Measurements from ENCODE around the gene PACS2.

Gene PACS2

DNA sequence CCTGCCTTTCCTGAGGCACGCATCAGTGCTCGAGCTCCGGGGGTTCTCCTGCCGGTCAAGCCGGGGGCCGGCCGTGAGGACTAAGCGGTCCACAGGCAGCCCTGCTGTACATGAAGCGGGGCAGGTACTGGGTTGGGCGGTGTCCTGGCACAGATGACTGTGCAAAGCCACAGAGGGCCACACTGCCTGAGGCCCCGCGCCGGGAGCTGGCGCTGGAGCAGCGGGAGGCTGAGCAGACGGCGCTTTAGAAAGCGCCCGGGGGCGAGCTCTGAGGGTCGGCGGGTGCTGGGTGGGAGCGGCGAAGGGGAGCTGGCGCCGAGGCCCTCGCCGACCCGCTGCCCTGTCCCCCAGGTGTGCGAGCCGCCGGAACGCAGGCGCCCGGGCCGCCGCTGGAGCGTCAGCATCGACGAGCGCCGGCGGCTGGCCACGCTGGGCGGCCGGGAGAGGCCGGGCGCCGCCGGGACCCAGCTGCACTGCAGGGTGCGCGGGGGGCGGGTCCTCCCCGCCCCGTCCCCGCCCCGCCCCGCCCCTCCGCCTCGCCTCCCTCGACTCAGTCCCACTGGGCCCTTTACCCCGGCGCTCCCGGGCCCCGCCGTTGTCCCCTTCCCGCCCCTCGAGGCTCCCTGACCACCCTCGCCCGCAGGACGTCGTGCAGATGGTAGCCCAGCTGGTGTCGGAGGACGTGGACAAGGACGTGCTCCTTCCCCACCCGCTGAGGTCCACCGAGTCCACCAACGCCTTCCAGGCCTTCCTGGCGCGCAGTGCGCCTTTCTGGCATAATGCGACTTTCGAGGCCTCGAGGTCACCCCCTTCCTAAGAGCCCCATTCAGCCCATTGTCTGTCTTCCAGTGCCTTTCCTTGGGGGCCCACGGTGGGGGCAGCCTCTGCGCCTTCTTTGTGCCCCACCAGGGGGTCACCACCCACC is 96.7 kb downstream of the PACS2 start:
- DNase-seq (ENCODE audit: low read depth), result no peak

DNA sequence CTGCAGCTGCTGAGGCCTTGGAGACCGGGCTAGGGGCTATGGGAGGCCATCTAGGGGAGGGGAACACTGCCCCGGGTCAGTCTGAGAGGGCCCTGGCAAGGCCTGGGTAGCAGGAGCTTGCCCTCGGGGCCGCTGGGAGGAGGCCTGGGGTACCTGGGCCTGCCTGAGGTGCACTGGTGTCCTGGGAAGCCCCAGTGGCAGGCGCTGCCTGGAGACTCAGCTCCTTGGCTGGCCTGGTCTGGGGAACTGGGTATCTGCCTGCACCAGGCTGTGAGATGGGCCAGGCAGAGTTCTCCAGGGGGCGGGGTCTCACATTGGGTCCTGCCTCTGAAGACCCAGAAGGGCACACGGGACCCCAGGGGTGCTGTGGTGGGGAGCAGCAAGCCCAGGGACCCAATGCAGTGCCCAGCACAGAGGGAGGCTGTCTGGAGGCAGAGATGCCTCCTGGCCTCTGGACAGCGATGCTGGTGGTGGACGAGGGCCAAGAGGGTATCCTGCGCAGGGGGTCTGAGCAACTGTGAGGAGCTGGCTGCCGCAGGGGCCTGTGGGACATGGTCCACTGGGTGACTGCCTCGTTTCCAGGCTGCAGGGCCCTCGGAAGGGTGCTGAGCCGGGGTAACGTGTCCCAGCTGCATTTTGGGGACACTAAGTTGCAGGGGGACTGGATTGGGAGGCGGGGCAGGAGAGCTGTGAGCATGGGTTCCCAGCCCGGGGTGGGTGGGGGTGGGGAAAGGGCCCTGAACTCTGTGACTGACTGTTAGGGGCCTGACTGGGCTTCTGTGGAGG is 97.6 kb downstream of the PACS2 start:
- DNase-seq (ENCODE audit: low read depth), result no peak

DNA sequence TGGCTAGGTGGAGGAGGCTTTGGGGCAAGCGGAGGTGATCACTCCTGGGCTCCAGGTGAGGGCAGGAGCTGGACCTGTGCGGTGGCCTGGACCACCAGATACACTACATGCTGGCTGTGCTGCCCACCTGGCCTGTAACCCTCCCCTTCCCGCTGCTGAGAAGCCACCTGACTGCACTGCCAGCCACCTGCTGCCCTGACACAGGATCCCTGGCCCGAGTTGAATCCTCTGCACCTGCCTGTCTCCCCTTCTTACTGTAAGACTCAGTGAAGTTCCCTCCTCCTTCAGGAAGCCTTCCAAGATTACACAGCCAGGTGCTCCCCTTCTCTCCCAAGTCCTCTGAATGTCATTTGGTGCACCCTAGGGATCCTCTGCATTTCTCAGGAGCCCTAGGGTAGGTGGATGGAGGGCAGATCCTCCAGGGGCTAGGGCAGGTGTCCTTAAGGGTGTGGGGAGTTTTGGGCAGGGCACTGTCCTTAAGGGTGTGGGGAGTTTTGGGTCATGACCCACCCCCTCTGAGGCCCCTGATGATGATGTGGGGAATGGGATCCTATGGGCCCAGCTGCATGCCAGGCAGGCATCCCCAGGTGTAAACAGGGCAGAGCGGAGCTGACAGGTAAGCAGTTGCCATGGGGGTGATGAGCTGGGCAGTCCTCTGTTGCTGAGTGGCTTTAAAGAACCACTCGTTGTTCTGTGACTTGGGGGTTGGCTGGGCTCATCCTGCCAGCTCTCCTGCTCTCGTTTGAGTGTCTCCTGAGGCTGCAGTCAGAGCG is 98.4 kb downstream of the PACS2 start:
- DNase-seq (ENCODE audit: low read depth), result no peak

DNA sequence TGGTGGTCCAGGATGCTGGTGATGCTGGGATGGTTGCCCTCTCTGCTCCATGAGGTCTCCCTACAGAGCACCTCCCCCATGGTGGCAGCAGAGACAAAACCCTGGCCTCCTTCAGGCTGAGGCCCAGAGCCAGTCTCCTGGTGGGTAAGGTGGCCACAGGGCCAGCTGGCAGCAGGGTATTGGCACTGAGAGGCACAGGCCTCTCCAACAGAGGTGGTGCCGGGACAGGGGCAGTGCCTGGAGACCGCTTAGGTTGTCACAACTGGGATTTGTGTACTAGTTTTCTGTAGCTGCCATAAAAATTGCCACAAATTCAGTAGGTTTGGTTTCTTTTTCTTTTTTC is 99.0 kb downstream of the PACS2 start:
- DNase-seq (ENCODE audit: low read depth), result no peak

DNA sequence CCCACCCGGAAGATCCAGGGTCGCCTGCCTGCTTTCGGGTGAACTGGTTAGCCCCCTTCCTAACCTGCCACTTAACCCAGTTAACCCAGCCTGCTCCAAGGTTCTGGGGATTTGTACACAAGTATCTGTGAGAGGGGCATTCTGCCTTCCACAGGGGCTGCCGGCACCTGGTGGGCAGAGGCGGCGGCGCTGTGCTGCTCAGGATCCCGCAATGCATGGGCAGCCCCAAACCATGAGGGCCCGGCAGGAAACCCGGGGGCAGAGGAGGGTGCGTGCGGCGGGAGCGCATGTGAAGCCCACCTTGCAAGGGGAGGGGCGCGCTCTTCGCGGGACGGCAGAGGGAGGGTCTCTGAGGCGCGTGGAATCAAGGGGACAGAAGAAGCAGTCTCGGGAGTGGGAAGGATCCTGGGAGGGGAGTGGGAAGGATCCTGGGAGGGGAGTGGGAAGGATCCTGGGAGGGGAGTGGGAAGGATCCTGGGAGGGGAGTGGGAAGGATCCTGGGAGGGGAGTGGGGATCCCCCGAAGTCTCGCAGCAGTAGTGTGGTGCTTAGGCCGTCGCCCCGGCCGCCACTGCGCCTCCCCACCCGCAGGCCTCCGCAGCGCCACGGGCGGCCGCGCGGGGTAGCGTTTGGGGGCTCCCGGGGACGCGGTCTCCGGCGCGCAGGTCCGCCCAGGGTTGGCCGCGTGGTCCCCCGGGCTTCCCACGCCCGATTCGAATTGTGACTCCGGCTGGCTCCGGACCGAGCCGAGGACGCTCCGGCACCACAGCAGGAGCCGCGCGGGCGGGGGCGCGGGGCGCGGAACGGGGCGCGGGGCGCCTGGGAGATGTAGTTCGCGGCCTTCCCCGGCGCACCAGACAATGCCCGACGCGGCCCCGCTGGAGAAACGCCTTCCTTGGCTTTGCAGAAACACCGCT is 100.2 kb downstream of the PACS2 start:
- DNase-seq (ENCODE audit: low read depth), result peak; percentile 64

DNA sequence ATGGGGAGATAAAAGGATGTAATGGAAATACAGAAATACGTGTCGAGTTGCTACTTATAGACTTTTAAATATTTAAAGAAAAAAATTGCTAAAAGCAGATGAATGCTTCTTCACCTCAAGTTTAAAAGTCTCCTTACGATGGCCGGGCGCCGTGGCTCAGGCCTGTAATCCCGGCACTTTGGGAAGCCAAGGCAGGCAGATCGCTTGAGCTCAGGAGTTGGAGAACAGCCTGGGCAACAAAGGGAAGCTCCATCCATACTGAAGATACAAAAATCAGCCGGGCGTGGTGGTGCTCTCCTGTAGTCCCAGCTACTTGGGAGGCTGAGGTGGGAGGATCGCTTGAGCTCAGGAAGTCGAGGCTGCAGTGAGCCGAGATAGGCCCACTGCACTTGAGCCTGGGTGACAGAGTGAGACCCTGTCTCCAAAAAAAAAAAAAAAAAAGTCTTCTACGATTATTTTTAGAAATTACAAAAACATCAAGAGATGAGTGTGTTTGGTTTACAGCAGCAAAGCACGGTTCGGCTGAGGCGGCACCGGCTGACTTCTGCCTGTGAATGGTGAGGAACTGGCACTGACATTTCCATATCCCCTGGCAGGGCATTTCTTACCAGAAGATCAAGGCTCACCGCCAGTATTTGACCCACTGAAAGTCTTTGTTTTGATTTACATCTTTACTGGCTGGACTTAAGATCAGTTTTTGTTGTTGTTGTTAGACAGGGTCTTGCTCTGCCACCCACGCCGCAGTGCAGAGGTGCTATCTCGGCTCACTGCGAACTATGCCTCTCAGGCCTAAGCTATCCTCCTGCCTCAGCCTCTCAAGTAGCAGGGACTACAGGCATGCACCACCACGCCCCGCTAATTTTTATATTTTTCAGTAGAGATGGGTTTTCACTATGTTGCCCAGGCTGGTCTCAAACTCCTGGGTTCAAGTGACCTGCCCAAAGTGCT is 101.2 kb downstream of the PACS2 start:
- no peak for DNase-seq (ENCODE audit: low read depth)

DNA sequence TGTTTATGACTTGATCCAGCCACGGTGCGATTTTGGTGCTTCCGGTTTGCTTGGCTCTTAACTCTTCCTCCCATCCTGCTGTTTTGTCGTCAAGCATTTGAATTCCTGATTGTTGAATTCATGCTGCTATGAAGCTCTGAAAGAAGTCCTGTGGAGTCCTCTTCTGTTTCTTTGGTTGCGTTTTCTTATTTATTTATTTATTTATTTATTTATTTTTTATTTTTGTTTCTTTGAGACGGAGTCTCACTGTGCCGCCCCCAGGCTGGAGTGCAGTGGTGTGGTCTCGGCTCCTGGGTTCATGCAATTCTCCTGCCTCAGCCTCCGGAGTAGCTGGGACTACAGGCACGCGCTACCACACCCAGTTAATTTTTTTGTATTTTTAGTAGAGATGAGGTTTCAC is 102.1 kb downstream of the PACS2 start:
- no peak for DNase-seq (ENCODE audit: low read depth)

DNA sequence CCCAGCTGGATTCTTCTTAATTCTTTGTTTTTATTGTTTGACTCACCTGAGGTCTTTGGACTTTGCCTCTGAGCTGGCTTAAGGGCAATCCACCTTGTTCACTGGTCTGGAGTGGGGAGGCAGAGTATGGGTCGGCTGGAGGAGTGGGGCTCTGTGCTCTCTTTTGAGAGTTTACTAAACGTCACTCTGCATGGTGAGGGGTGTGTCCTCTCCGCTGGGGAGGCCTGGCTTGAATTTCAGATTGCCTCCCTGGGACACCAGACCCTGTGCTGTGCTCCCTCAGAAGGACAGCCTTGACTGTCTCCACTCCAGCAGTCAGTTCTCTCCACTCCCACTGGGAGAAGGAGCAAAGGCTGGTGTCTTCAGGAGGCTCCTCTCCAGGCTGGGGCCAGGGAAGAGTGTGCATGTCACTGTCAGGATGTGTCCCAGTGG is 103.2 kb downstream of the PACS2 start:
- DNase-seq (ENCODE audit: low read depth), result no peak

DNA sequence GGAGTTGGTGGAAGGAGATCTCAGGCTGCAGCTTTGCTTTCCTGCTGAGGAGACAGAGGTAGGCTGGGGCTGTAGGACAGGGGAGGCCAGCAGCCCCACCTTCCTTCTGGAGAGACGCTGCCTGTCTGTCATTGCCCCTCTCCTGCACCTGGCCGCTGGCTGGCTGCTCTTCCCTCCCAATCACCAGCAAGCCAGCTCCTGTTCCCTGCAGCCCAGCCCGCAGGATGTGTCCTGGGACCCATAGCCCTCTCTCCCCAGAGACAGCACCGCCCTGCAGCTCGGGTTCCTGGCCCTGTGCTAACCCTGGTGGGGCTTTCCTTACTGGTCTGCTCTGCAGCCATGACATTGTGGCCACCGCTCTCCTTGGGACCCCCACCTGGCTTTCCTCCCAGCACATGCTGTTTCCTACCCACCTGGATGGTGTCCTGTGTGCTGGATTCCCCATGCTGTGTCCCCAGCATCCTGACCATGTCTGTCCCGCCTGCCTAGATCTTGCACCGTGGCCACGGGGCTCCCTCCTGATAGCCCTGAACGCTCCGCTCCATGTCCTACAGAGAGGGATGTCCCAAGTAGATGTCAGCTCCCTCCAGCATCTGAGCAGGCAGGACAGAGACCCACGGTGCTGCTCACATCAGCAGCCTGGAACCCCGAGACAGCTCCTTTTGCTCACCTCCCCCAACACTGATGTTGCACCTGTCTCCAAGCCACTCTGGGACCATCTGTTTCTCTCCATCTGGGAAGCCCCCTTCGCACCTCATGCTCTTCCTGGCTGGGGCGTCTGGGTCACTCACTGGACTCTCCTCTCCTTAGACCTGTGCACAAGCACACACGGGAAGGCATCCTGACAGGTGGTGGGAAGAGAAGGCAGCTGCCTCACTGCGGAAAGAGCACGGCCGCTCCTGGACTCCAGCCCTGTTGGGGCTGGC is 104.0 kb downstream of the PACS2 start:
- no peak for DNase-seq (ENCODE audit: low read depth)

DNA sequence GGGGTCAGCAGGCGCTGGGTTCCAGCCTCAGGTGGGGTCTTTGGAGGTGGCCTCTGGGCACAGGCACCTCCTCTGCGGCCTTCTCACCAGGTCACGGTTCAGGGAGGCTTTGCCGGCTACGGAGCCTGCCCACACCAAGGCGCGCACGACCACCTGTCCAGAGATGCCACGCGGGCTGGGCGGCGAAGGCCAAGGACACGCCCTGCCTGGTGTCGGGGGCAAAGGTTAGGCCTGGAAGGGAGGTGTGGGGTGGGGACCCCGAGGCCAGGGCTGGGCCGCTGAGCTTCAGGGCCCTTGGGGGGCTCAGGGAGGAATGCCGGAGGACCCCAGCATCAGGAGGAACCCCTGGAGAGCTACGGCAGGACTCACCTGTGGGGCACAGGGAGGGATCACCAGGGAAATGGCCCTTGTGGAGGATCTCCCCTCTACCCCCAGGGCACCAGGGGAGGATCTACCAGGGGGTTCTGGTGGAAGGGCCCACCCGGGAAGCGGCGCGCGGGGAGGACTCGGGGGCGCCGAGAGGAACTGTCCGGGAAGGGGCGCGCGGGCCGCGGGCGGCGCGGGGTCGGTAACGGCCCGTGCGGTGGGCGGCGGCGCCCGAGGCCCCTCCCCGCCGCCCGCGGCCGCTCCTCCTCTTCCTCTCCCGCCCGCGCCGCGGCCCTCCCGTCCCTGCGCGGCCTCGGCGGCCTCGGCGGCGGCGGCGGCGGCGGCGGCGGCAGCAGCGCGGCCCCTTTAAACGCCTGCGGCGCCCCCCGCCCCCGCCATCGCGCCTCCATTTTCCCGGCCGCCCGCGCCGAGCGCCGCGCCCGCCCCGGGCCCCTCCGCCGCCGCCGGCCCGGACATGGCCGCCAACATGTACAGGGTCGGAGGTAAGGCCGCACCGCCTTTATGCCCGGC is 104.9 kb downstream of the PACS2 start, which contains the start of gene MTA1:
TSS of gene MTA1 (plus strand) at position 633 of the 897 bp plus-strand sequence. CDS start at position 842, 209 bp downstream.
- no peak for DNase-seq (ENCODE audit: low read depth)

DNA sequence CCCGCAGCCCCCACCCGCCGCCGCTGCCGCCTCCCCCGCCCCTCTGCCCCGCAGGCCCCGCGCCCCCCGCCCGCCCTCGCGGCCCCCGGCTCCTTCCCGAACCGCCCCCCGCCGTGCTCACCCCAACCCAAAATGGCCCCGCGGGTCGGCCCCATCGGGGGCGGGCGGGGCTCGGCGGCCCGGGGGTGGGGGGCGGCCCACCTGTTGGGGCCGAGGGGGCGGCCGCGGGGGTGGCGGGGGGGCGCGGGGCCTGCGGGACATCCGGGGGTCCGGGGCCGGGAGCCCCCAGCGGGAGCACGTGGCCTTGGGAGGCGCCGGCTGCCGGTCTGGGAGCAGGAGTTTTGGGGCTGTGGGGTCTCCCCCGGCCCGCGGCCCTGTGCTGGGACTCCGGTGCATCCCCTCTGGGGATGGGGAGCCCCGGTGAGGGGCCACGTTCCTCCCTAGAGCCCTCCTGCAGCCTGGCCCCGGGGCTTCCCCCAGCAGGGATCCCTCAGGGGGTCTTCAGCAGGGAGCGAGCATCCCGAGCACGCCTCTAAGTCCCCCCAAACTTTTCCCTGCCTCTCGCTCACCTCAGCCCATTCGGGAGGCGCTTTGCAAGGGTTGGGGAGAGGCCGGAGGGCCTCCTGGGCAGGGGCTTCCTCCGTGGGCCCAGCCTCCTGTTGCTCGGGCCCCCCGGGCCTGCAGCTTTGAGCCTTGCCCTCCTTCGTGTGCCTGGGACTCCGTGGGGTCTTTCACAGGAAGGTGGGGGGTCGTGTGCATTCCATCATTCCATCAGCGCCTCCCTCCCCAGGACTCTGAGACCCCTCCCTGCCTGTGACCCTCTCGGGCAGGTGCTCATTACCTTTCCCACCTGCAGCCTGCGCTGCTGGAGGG is 105.8 kb downstream of the PACS2 start:
- no peak for DNase-seq (ENCODE audit: low read depth)

DNA sequence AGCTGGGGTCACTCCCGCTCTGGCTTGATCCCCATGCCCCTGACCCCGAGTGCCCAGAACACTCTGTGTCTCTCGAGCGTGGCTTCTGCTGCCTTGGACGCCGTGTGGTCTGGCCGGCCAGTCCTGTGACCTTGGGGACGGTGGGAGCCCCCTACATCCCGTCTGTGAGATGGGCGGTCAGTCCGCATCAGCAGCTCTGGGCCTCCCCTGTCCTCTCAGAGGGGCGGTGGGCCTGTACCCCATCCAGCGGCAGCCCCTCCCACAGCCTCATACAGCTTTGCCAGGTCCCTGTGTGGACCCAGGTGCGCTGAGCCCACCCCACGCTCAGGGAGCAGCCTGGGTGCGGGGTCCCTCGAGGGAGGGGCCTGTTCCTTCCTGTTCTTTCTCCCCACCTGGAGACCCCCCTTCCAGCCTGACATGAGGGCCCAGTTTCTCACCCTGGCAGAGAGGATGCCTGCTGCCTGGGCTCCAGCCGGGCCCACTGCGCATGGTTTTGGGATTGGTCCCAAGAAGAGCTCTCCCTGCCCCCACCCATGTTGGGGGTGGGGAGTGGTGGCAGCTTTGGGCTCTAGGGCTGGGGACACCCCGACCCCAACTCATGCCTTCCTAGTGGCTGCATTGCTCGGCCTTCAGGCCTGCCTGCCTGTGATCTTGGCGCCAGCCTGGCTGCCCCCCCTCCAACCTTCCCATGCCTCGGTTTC is 106.6 kb downstream of the PACS2 start:
- no peak for DNase-seq (ENCODE audit: low read depth)

DNA sequence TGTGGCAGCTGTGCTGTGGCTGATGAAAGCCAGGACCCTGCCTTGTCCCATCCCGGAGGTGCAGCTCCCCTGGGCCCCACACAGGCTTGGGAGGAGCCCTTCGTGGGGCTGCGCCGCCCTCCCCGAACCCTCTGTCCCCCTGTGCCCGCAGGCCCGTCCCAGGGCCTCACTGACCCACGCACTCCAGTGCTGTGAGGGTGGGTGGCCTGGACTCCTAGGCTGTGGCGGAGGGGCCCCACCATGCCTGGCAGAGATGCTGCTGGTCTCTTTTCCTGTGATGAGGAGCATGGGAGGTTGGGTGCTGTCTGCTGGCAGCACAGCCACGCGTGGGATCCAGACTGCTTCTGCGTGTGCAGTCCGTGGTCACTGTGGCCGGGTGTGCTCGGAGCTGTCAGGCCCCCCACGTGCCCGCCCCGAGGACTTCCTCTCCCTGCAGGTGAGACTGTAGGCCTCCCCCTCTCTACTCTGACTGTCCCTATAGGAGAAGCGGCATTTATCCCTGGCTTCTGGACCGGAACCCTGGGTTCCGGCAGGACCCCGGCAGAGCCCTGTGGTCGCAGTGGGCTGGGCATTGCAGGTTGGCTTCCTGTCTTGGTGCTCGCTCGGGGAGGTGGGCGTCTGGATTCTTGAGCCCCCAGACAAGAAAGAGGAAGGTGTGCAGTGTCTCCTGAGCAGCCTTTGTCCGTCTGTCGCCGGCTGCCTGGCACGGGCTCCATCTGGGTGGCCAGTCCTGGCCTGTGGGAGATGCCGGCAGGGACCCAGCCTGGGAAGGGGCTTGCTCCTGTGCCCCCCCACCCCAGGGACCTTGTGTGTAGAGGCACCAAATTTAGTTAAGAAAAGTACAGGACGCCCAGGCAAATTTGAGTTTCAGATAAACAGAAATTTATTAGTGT is 107.4 kb downstream of the PACS2 start:
- DNase-seq (ENCODE audit: low read depth), result no peak

DNA sequence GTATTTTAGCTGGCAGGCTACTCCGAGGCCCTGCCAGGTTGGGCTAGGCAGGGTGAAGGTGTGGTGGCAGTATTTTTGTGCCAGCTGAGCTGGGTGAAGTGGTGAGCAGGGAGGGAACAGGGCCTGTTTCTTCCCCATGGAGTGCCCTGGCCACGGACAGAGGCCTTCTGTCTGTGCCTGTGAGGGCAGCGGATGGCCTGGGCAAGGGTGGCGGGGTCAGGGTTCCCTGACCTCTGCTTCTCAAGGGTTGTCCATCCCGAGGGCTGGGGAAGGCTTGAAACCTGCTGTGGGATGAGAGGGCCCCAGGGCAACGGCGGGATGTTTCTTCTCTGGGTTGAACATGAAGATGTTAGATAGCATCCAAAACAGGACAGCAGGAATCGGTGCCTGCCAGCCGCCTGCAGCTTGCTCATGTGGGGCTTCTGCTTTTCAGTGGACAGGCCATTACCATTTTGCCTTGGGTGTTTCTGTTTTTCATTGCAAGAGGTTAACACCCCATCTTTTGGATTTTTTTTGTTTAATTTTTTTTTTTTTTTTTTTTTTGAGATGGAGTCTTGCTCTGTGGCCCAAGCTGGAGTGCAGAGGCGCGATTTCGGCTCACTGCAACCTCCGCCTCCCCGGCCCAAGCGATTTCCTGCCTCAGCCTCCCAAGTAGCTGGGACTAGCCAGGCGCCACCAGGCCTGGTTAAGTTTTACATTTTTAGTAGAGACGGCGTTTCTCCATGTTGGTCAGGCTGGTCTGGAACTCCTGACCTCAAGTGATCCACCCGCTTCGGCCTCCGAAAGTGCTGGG is 108.3 kb downstream of the PACS2 start:
- no peak for DNase-seq (ENCODE audit: low read depth)
